Neural progenitor cell (in vitro differentiated cells): ENCODE measurements around the gene CIITA. TPM values are rescaled to one million over a fixed set of nuclear protein-coding genes. Genes with fewer than 3 reads are reported as not detected.
"Not testable (repeated sequence)": the region's sequence is repeated elsewhere in the genome, so short reads cannot be mapped to it uniquely, and the experiment has no call there.

Source experiments
- DNase-seq: peaks from one replicate; pipeline ENCODE4 v3.0.0-alpha.2; 2016; ENCODE audit warnings: low spot score
- H2AFZ ChIP-seq: fragments of 200-600 bp; sonication (generic); replicated peaks from 2 replicates; pipeline ENCODE4 v1.6.1; 2016; ENCODE audit warnings: antibody characterized with exemption
- H3F3A ChIP-seq: fragments of 200-600 bp; sonication (generic); 2 replicates; pipeline ENCODE4 v1.6.1; 2016; ENCODE audit warnings: antibody characterized with exemption, low read depth
- H3K27ac ChIP-seq: fragments of 200-600 bp; sonication (generic); 2 replicates; pipeline ENCODE4 v1.5.1; 2016; ENCODE audit warnings: mild to moderate bottlenecking
- H3K27me3 ChIP-seq: fragments of 200-600 bp; sonication (generic); 2 replicates; pipeline ENCODE4 v1.6.1; 2016; ENCODE audit warnings: mild to moderate bottlenecking, moderate library complexity
- H3K36me3 ChIP-seq: fragments of 200-600 bp; sonication (generic); 2 replicates; pipeline ENCODE4 v1.5.1; 2016
- H3K4me1 ChIP-seq: fragments of 200-600 bp; sonication (generic); 2 replicates; pipeline ENCODE4 v1.6.1; 2016; ENCODE audit warnings: mixed run types
- H3K4me2 ChIP-seq: fragments of 200-600 bp; sonication (generic); 2 replicates; pipeline ENCODE4 v1.6.1; 2016
- H3K4me3 ChIP-seq: fragments of 200-600 bp; sonication (generic); 2 replicates; pipeline ENCODE4 v1.5.1; 2016
- H3K79me2 ChIP-seq: fragments of 200-600 bp; sonication (generic); 2 replicates; pipeline ENCODE4 v1.6.1; 2016; ENCODE audit warnings: low read depth
- H3K9ac ChIP-seq: fragments of 200-600 bp; sonication (generic); 2 replicates; pipeline ENCODE4 v1.6.1; 2016
- H3K9me3 ChIP-seq: fragments of 200-600 bp; sonication (generic); 2 replicates; pipeline ENCODE4 v1.5.1; 2016; ENCODE audit warnings: low read depth
- H4K20me1 ChIP-seq: fragments of 200-600 bp; sonication (generic); 2 replicates; pipeline ENCODE4 v1.6.1; 2016; ENCODE audit warnings: low read depth
- H3K27ac Mint-ChIP-seq: 3 replicates; pipeline ENCODE4 v1.8.0; 2021; ENCODE audit warnings: mixed read lengths
- H3K27me3 Mint-ChIP-seq: 2 replicates; pipeline ENCODE4 v1.8.0; 2022; ENCODE audit warnings: low read depth, mild to moderate bottlenecking, inconsistent platforms, moderate library complexity, mixed read lengths; ENCODE audit not compliant: insufficient read depth
- H3K36me3 Mint-ChIP-seq: 3 replicates; pipeline ENCODE4 v1.8.0; 2021; ENCODE audit warnings: mixed read lengths
- H3K4me1 Mint-ChIP-seq: 3 replicates; pipeline ENCODE4 v1.8.0; 2021; ENCODE audit warnings: mixed read lengths
- H3K4me3 Mint-ChIP-seq: 3 replicates; pipeline ENCODE4 v1.8.0; 2021; ENCODE audit warnings: mild to moderate bottlenecking, moderate library complexity, mixed read lengths
- H3K9me3 Mint-ChIP-seq: 3 replicates; pipeline ENCODE4 v1.8.0; 2020; ENCODE audit warnings: mixed read lengths
- EZH2 ChIP-seq: fragments of 200-600 bp; sonication (generic); IDR thresholded peaks from 2 replicates; pipeline ENCODE4 v1.6.1; 2017; ENCODE audit warnings: antibody characterized with exemption, mild to moderate bottlenecking, moderate library complexity
- EZH2phosphoT487 ChIP-seq: fragments of 200-600 bp; sonication (generic); IDR thresholded peaks from 2 replicates; pipeline ENCODE4 v1.6.1; 2017; ENCODE audit warnings: antibody characterized with exemption
- total RNA-seq: library from RNA; depleted of rRNA; stranded (reverse); fragments of >200 nt; gene quantifications from 2 replicates; pipeline ENCODE4 v1.2.3, GENCODE V29; 2015; ENCODE audit warnings: low replicate concordance
- TF ChIP-seq, protein P1 (sequence below): fragments of 200-600 bp; sonication (generic); IDR thresholded peaks from 2 replicates; pipeline ENCODE4 v1.5.1; 2017; ENCODE audit warnings: antibody characterized with exemption, mild to moderate bottlenecking

The CIITA gene
- total RNA-seq, 1 donor from 2014 or later = not detected

GRCh38 chr16:10965440-10966061 is 88.5 kb downstream of the CIITA start:
- Histone ChIP-seq H3K27me3 (no peaks in the 10 kb centered on the region), H3K9me3 (no peaks in the 10 kb centered on the region), H3K4me1 (no peaks in the 10 kb centered on the region), H3K79me2 (no peaks in the 10 kb centered on the region), H3F3A (no peaks in the 10 kb centered on the region), H2AFZ (no peak overlapping the region), H3K9ac (no peak overlapping the region), H3K4me2 (no peak overlapping the region), H3K36me3 (no peaks in the 10 kb centered on the region), H3K27ac (no peak overlapping the region), H3K4me3 (no peak overlapping the region), H4K20me1 (no peaks in the 10 kb centered on the region)
- no peaks in the 10 kb centered on the region for H3K9me3 Mint-ChIP-seq
- no peak overlapping the region for H3K4me3 Mint-ChIP-seq
- no peaks in the 10 kb centered on the region for H3K27me3 Mint-ChIP-seq
- no peak overlapping the region for H3K27ac Mint-ChIP-seq
- DNase-seq = no peak
- TF ChIP-seq, protein P1, sequence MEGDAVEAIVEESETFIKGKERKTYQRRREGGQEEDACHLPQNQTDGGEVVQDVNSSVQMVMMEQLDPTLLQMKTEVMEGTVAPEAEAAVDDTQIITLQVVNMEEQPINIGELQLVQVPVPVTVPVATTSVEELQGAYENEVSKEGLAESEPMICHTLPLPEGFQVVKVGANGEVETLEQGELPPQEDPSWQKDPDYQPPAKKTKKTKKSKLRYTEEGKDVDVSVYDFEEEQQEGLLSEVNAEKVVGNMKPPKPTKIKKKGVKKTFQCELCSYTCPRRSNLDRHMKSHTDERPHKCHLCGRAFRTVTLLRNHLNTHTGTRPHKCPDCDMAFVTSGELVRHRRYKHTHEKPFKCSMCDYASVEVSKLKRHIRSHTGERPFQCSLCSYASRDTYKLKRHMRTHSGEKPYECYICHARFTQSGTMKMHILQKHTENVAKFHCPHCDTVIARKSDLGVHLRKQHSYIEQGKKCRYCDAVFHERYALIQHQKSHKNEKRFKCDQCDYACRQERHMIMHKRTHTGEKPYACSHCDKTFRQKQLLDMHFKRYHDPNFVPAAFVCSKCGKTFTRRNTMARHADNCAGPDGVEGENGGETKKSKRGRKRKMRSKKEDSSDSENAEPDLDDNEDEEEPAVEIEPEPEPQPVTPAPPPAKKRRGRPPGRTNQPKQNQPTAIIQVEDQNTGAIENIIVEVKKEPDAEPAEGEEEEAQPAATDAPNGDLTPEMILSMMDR = no peak
- TF ChIP-seq EZH2 = no peak
- TF ChIP-seq EZH2phosphoT487 = no peak
- peaks cover 5% of the 10 kb centered on the region for H3K4me1 Mint-ChIP-seq
- no peaks in the 10 kb centered on the region for H3K36me3 Mint-ChIP-seq

GRCh38 chr16:10966129-10966528 is 89.1 kb downstream of the CIITA start:
- H3F3A ChIP-seq = no peaks in the 10 kb centered on the region
- Mint-ChIP-seq H3K4me3 (no peak overlapping the region), H3K27me3 (no peaks in the 10 kb centered on the region), H3K4me1 (peaks cover 5% of the 10 kb centered on the region), H3K27ac (no peak overlapping the region), H3K36me3 (no peaks in the 10 kb centered on the region), H3K9me3 (no peaks in the 10 kb centered on the region)
- H3K27ac ChIP-seq = no peak overlapping the region
- no peaks in the 10 kb centered on the region for H3K9me3 ChIP-seq
- no peaks in the 10 kb centered on the region for H3K36me3 ChIP-seq
- no peaks in the 10 kb centered on the region for H4K20me1 ChIP-seq
- no peaks in the 10 kb centered on the region for H3K27me3 ChIP-seq
- TF ChIP-seq, protein P1 = no peak
- no peak for TF ChIP-seq EZH2
- TF ChIP-seq EZH2phosphoT487 = no peak
- no peak for DNase-seq
- no peak overlapping the region for H3K4me2 ChIP-seq
- no peak overlapping the region for H3K9ac ChIP-seq
- H3K4me1 ChIP-seq = no peaks in the 10 kb centered on the region
- H3K4me3 ChIP-seq = no peak overlapping the region
- H2AFZ ChIP-seq = no peak overlapping the region
- H3K79me2 ChIP-seq = no peaks in the 10 kb centered on the region

GRCh38 chr16:10966559-10966958 is 89.6 kb downstream of the CIITA start:
- H3K4me3 Mint-ChIP-seq, H3K27ac ChIP-seq, H3K4me2 ChIP-seq, H2AFZ ChIP-seq, H3K4me3 ChIP-seq, H3K27me3 Mint-ChIP-seq, H3K9ac ChIP-seq, H3K4me1 ChIP-seq, H3K4me1 Mint-ChIP-seq, H3K27ac Mint-ChIP-seq, H3K9me3 ChIP-seq, H3K27me3 ChIP-seq, DNase-seq, H3F3A ChIP-seq, H4K20me1 ChIP-seq, H3K36me3 ChIP-seq, H3K9me3 Mint-ChIP-seq, H3K79me2 ChIP-seq, H3K36me3 Mint-ChIP-seq: not testable (repeated sequence)

DNA sequence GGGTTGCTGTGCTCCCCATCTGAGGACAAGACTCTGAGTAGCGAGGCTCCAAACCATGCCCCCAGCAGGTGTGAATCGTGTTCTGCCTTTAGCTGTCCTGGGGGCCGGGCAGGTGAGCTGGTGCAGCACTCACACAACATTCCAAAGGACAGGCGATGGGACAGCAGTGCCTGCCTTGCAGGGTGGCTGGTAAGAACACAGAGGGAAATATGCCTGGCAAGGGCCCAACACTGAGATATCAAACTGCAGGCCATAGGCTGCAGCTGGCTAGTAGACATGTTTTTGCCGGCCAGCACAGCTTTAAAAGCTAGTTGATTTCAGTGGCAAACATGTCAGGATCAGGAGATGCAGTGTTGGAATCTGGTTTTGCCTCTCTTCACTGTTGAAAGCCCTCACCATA is 91.0 kb downstream of the CIITA start:
- Histone ChIP-seq H3K4me3 (no peak overlapping the region), H3K9ac (no peak overlapping the region), H3K27me3 (no peaks in the 10 kb centered on the region), H3K4me1 (no peaks in the 10 kb centered on the region), H3K27ac (no peak overlapping the region), H3K79me2 (no peaks in the 10 kb centered on the region), H3K9me3 (no peaks in the 10 kb centered on the region), H4K20me1 (no peaks in the 10 kb centered on the region), H3F3A (no peaks in the 10 kb centered on the region), H3K36me3 (no peaks in the 10 kb centered on the region), H2AFZ (no peak overlapping the region), H3K4me2 (no peak overlapping the region)
- no peak for DNase-seq
- Mint-ChIP-seq H3K36me3 (no peaks in the 10 kb centered on the region), H3K4me1 (peaks cover 13% of the 10 kb centered on the region), H3K27me3 (peaks cover 2% of the 10 kb centered on the region), H3K9me3 (no peaks in the 10 kb centered on the region), H3K27ac (no peak overlapping the region), H3K4me3 (no peak overlapping the region)
- TF ChIP-seq, protein P1 = no peak
- TF ChIP-seq EZH2 (no peak), EZH2phosphoT487 (no peak)
